Measurements from ENCODE around the gene CARD16. TPM values are rescaled to one million over a fixed set of nuclear protein-coding genes. Genes with fewer than 3 reads are reported as not detected.
"Not testable (repeated sequence)": the region's sequence is repeated elsewhere in the genome, so short reads cannot be mapped to it uniquely, and the experiment has no call there.

The CARD16 gene
- not detected in 2 replicates for polyA plus RNA-seq (2014; cell fraction: cytosol; rRNA removed)
- polyA plus RNA-seq (2014; cell fraction: nucleus; rRNA removed) = not detected in 2 replicates

DNA sequence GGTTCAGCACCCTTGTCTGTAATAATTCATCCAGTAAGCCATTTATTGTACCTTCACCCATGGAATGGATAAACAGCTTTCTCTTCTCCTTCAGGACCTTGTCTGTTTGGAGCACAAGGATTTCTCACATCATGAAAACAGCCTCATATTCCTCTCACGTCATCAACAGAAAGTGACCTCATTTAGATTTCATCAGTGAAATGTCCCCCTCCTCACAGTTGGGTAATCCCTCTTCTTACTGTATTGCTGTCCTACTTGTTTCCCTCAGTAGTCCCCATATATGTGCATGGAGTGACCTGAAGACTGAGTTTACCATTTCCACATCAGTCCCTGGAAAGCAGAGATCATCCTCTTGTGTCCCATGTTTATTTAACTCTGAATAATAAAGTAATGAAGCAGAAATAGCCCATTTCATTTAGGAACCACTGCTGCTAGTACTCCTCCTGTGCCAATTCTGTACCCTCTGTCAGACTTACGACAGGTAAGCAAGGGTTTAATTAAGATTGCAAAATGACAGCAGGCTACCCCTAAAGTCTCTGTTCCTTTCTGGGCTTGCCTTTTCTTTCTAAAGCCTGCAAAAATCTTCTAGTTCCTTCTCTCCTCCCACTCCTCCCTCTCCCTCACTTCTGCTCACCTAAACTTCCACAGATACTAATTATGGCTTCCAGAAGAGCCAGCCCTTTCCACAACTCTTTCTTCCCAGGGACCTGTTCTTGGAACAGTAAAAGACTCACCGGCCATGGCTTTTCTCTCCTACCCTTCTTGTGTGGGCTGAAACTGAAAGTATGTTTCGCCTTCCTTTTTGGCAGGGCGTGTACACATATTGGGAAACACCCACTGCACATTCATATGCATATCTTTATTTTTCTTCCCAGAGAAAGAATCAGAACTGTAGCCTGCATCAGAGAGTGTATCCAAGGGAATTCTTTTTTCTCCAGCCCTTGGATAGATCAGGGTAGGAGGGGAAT is at the start of gene CARD16:
CARD16 (minus strand) TSS at position 779 of the 968 bp plus-strand sequence; CDS start at position 741, 38 bp downstream.
- DNase-seq (ENCODE audit: low spot score) = not testable (repeated sequence)

DNA sequence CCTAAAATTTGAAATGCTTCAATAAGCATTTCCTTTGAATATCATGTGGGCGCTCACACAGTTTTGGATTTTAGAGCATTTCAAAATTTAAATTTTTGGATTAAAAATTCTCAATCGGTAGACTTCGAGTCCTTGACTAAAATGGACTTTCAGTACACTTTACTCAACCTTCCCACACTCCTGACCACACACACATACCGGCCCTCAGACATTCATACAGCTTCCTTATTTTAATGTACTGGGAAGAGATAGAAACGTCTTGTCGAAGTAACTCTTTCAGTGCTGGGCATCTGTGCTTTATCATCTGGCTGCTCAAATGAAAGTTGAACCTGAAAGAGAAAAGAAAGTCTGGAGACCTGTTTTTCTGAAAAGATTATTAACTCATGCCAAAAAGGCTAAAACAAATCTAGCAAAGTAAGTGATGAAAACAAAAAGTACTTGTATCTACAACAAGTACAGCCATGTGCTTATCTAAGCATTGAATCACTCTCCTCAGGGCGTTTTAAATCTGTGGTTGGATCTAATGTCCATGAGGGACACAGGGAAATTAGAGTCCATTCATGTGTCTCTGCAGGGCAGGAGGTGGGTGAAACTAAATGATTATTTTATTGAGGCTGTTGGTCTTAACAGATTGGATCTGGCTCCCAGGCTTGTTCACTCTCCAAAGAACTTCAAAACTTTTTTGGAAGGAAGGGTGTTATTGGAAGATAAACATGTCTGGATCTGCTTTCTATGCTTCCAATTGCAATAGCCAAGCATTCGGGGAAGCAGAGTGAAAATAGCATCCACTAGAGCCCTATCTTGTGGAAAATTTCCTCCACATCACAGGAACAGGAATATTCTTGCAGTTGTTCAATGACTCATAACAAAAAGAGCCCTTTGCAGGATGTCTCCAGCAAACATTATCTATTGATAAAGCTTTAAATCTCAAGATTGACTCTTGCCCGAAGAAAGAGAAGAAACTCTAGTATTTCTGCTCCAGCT is 47.4 kb upstream of the CARD16 start:
- no peak for DNase-seq (ENCODE audit: low spot score)

DNA sequence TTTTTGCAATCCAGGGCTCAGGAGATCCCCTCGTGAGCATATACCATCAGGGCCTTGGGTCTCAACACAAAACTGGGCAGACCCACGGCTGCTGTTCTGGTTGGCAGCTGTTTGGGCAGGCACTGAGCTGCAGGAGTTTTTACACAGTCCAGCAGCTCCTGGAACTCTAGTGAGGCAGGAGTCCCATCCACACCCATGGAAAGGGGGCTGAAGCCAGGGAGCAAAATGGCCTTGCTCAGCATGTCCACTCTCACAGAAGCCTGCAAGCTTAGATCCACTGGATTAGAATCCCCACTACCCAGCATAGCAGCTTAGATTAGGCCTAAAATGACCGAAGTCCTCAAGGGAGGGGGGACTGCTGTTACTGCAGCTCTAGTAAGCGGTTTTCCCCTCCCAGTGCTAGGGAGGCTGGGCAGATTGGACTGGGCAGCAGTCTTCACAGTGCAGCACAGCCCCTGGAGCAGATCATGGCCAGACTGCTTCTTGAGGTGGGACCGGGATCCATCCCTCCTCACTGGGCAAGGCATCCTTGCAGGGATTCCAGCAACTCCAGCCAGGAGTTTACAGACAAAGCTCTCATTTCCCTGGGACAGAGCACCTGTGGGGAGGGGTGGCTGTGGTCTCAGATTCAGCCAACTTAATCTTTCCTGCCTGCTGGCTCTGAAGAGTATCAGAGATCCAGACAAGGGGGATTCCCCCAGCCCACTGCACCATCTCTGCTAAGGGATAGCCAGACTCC is 36.4 kb upstream of the CARD16 start:
- no peak for DNase-seq (ENCODE audit: low spot score)

DNA sequence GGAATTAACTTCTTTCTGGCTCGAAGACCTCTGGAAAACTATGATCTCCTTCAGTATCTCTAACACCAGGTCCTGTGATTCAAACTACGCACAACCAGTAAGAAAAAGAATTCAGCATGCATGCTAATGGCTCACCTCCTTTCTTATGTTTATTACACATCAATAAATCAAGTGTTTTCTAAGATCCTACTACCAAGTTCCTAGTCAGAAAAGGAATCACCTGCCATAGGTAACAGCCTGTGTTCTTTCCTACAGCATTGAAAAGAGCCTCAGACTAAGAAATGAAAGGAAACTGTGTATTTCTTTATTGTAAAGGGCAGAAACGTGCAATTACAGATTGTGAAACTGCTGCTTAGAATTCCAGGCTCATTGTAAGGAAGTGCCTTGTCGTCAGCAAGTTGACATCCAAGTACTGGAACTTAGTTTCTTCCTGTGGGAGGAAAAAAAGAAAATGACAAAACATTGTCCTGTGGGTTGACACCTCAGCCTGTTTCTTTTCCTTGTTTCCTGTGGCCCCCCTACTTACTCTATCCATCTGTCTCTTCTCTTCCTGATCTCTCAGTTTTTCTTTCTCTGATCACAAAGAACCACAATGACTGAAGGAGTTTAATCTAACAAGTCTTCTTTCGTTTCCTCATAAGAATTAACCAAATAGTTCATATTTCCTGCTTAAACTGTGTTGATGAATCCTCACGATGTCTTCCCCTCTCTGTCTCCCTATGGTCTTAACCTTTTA is 35.2 kb upstream of the CARD16 start:
- DNase-seq (ENCODE audit: low spot score) = not testable (repeated sequence)

DNA sequence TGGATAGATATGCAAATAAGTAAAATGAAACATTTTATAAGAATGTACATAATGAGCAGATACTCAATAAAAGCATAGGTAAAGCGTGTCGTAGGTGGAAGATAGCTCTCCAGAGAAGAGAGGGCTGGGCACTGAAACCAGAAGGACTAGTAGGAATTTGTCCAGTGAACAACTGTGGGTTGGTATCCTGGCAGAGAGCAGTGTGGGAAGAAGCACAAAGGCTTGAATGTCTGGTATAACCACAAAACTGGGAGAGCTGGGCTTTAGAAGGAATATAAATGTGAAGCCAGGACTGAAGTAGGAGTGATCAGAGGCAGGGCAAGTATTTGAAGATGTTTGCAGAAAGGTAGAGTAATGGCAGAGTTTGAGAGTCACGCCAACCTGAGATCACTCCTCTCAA is 33.1 kb upstream of the CARD16 start:
- no peak for DNase-seq (ENCODE audit: low spot score)

DNA sequence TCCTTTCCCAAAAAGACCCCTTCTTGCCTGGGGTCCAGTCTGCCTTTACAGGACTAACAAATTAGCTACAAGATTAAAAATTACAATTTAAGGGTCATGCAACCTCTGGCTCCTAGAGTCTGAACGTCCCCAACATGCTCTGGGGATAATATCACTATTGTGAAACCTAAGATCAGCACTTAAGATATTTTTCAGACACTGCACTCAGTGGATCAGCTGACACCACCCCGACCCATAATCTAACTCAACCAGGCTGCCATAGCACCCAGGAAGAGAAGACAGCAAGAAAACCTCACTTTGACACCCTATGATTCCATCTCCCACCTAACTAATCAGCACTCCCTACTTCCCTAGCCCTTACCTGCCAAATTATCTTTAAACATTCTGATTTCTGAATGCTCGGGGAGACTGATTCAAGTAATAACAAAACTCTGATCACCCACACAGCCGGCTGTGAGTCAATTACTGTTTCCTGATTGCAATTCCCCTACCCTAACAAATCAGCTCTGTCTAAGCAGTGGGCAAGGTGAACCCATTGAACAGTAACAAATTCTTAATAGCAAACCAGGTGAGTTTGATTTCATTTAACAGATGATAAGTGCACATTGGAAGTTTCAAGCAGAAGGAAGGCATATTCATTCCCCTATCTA is 32.1 kb upstream of the CARD16 start:
- not testable (repeated sequence) for DNase-seq (ENCODE audit: low spot score)

DNA sequence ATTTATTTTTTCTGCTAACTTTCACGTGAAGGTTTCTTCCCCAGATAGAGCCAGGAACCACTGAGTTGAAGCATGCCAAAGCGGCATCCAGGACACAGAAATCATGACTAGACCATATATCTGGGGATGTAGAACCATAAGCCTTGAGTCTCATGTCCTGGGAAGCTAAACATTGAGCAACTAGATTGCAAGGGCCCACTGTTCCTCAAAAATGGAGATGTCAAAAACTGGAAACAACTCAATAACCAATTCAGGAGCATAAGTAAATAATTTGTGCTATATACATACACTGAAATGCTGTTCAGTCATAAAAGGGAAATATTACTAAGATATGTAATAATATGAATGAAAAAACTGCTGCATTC is 29.0 kb upstream of the CARD16 start:
- no peak for DNase-seq (ENCODE audit: low spot score)

DNA sequence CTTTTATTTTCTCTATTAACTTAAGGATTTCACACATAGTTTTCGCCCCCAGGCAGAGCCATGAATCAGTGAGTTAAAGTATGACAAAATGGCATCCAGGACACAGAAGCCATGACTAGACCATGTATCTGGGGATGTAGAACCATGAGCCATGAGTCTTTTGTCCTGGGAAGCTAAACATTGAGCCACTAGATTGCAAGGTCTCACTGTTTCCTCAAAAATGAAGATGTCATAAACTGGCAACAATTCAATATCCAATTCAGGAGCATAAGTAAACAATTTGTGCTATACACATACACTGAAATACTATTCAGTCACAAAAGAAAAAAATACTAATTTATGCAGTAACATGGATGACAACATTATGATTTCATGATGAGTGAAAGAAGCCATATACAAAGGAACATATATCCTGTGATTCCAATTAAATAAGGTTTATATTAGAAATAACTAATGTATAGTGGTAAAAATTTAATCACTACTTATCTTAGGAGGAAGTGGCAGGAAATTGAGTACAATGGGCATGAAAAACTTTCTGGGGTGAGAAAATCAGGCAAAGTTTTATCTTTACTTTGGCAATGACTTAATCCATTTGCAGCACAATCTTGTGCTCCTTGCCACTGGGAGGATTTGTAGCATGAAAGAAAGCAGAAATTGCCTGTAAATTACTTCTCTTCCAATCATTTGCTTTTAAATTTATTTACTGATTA is 28.5 kb upstream of the CARD16 start:
- no peak for DNase-seq (ENCODE audit: low spot score)

DNA sequence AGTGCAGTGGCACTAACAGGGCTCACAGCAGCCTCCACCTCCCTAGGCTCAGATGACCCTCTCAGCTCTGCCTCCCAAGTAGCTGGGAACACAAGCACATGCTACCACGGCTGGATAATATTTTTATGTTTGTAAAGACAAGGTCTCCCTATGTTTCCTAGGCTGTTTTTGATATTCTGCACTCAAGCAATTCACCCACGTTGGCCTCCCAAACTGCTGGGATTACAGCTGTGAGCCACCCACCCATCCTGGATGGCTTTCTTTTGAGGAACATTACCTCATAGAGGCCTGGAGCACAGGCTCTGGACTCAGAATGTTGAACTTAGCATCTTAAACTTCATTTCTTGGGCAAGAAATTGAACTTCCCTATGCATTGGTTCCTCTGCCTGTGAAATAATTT is 26.9 kb upstream of the CARD16 start:
- not testable (repeated sequence) for DNase-seq (ENCODE audit: low spot score)

DNA sequence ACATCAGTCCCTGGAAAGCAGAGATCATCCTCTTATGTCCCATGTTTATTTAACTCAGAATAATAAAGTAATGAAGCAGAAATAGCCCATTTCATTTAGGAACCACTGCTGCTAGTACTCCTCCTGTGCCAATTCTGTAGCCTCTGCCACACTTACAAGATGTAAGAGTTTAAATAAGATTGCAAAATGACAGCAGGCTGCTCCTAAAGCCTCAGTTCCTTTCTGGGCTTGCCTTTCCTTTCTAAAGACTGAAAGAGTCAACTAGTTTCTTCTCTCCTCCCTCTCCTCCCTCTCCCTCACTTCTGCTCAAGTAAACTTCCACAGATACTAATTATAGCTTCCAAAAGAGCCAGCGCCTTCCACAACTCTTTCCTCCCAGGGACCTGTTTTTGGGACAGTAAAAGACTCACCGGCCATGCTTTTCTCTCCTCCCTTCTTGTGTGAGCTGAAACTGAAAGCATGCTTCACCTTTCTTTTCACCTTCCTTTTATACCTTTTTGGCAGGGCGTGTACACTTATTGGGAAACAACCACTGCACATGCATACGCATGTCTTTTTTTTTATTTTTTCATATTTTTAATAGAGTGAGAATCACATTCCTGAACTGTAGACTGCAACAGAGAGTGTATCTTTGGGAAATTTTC is 26.1 kb upstream of the CARD16 start:
- DNase-seq (ENCODE audit: low spot score) = no peak

DNA sequence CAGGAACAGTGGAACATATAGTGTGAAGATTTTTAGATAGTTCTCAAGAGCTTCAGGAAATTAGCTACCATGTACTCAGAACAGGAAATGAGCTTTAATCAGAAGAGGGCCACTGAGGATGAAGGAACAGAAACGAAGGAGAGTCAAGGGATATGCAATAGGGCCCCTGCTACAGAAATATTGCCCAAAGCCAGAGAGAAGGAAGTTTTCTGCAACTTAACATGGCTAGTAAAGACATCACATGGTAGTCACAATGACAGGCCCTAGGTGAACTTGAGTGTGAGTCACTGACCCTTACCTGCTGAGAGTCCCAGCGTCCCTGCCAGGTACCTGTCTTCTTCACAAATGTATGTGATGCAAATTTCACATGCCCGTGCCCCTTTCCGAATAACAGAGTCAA is 25.2 kb upstream of the CARD16 start:
- DNase-seq (ENCODE audit: low spot score) = no peak

DNA sequence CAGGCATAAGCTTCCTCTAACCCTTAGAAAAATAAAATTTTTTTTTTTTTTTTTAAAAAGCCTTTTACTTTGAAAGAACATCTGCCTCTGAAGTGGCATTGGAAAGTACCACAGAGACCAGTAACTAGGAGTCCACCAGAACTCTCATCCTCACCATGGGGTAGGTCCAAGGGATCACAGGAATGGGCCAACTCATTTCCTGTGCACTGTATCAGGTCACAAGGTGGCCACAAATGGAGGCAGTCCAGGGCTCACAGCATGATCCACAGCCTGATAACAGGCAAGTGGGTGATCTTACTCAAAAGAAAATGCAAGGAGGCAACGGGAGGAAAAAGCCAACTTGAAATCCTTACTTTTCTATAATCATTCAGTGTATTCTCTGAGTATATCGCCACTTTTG is 24.6 kb upstream of the CARD16 start:
- not testable (repeated sequence) for DNase-seq (ENCODE audit: low spot score)

DNA sequence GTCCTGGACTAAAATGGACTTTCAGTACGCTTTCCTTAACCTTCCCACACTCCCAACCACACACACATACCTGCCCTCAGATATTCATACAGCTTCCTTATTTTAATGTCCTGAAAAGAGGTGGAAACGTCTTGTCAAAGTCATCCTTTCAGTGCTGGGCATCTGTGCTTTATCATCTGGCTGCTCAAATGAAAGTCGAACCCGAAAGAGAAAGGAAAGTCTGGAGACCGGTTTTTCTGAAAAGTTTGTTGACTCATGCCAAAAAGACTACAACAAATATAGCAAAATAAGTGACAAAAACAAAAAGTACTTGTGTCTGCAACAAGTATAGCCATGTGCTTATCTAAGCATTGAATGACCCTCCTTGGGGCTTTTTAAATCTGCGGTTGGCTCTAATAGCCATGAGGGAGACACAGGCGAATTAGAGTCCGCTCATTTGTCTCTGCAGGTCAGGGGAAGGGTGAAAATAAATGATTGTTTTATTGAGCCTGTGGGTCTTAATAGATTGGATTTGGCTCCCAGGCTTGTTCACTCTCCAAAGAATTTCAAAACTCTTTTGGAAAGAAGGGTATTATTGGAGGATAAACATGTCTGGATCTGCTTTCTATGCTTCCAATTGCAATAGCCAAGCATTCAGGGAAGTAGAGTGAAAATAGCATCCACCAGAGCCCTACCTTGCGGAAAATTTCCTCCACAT is 18.3 kb upstream of the CARD16 start:
- DNase-seq (ENCODE audit: low spot score) = not testable (repeated sequence)

DNA sequence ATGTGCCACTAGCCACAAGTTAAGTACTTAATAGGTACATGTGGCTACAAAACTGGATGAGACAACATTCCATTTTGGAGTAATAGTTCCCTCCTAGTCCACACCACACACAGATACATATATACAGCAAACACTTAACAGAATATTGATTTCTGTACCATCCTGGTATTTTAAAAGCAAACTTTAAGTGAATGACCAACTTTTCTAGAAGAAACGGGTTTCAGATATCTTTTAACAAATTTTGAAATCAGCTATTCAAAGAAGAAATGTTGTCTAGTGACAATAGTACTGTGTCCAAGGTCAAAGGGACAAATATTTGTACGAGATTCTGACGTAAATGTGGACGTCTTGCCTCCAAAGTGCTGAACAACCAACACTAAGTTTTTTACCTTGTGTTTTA is 12.3 kb upstream of the CARD16 start:
- no peak for DNase-seq (ENCODE audit: low spot score)

DNA sequence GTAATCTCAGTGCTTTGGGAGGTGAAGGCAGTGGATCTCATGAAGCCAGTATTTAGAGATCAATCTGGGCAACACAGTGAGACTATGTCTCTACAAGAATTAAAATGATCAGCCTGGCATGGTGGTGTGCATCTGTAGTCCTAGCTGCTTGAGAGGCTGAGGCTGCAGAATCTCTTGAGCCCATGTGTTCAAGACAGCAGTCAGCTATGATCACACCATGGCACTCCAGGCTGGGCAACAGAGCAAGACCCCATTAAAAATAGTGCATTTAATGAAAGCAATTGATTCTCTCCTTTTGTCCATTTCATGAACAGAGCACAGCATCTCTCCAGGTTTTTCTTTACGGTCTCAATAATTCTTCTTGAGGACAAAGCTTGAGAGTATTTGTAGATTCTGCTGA is 11.3 kb upstream of the CARD16 start:
- DNase-seq (ENCODE audit: low spot score) = no peak

DNA sequence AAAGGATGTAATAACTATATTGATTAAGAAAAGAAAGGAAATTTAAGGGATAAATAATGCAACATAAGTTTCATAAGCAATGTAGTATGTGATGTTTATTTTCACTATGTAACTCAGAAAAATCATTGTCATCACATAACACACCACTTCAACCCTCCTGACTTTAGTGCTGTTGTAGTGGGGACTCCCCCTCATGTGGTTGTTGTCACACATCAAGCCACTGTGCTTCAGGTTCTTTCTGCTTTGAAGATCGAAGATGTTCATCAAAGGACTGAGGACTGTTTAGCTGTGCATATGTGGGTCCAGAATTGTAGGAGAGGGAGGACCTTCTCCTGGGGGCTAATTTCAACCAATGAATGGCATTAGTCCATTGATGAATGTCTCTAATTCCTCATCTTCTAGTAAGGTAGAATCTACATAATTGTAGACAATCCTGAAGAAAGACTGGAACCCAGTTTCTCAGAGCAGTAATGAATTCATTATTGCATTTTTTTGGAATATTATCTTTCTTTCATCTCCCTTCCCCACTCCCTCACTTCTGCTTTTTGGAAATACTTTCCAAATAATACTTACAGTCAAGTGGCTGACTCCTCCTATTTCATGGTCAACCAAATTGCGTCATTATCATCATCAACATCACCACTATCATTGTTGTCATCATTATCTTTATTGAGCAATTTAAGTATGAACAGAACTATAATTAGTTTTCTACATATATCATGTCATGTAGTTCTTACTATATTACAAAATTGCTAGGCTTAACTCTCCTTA is 9.8 kb upstream of the CARD16 start:
- no peak for DNase-seq (ENCODE audit: low spot score)

DNA sequence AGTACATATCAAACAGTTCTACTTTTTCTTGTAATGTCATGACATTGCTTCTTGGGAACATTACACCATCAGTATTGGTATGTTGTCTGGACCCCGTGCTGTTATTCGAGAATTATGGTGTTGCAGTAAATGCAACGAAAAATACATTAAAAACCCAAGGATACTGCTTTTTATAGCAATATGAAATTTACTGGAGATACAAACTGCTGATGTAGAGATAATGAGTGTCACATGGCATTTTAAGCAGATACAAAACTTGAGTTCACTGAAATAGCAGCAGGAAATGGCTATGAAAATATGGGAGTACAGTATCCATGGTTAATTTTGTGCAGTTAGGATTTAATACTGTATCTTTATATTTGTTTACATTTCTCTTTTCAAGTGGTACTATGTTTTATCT is 7.4 kb upstream of the CARD16 start:
- no peak for DNase-seq (ENCODE audit: low spot score)

Measured in SK-N-DZ (cell line).